Mononuclear cell (primary cell): ENCODE data around the gene RNPEPL1. TPM values are rescaled to one million over a fixed set of nuclear protein-coding genes. Genes with fewer than 3 reads are reported as not detected.
"Not testable (repeated sequence)": the region's sequence is repeated elsewhere in the genome, so short reads cannot be mapped to it uniquely, and the experiment has no call there.

Source experiments
- H3K27me3 ChIP-seq: 2 replicates; pipeline ENCODE4 v1.6.0; 2011; ENCODE audit warnings: low read length, control low read depth; ENCODE audit not compliant: insufficient read depth
- H3K4me1 ChIP-seq: 2 replicates; pipeline ENCODE4 v1.5.1; 2011; ENCODE audit warnings: mild to moderate bottlenecking, low read length, control low read depth; ENCODE audit not compliant: insufficient read depth
- H3K4me3 ChIP-seq: 2 replicates; pipeline ENCODE4 v1.5.1; 2011; ENCODE audit warnings: mild to moderate bottlenecking, low read length, moderate library complexity
- H3K9me3 ChIP-seq: 2 replicates; pipeline ENCODE4 v1.5.1; 2011; ENCODE audit warnings: low read depth, mild to moderate bottlenecking, control low read depth, low read length
- total RNA-seq: library from RNA; depleted of rRNA; stranded (reverse); fragments of >200 nt; gene quantifications from one replicate; pipeline ENCODE4 v1.2.3, GENCODE V29; 2012

RNPEPL1 gene
- total RNA-seq, 1 donor = 41.1 TPM

- Histone ChIP-seq H3K4me3 (no peak overlapping the region), H3K4me1 (no peaks in the 10 kb centered on the region), H3K27me3 (no peaks in the 10 kb centered on the region), H3K9me3 (no peaks in the 10 kb centered on the region)
These were observed 37.8 kb downstream of the RNPEPL1 start for GRCh38 chr2:240605867-240606743.

- Histone ChIP-seq H3K9me3 (no peaks in the 10 kb centered on the region), H3K27me3 (no peaks in the 10 kb centered on the region), H3K4me3 (no peak overlapping the region), H3K4me1 (peaks cover 23% of the 10 kb centered on the region)
These were observed 43.4 kb downstream of the RNPEPL1 start for GRCh38 chr2:240611601-240612210.

GRCh38 chr2:240613781-240614180, 45.5 kb downstream of the RNPEPL1 start:
- Histone ChIP-seq H3K4me1 (peaks cover 23% of the 10 kb centered on the region), H3K9me3 (no peaks in the 10 kb centered on the region), H3K4me3 (no peak overlapping the region), H3K27me3 (no peaks in the 10 kb centered on the region)

- H3K27me3 ChIP-seq = no peaks in the 10 kb centered on the region
- no peak overlapping the region for H3K4me3 ChIP-seq
- H3K9me3 ChIP-seq = no peaks in the 10 kb centered on the region
- peaks cover 23% of the 10 kb centered on the region for H3K4me1 ChIP-seq
These were observed 46.1 kb downstream of the RNPEPL1 start for GRCh38 chr2:240614391-240614790.

GRCh38 chr2:240615396-240615795, 47.1 kb downstream of the RNPEPL1 start:
- no peaks in the 10 kb centered on the region for H3K27me3 ChIP-seq
- H3K4me1 ChIP-seq = peaks cover 26% of the 10 kb centered on the region
- H3K9me3 ChIP-seq = no peaks in the 10 kb centered on the region

GRCh38 chr2:240615820-240616547, 47.7 kb downstream of the RNPEPL1 start:
- no peaks in the 10 kb centered on the region for H3K27me3 ChIP-seq
- peaks cover 32% of the 10 kb centered on the region for H3K4me1 ChIP-seq
- H3K4me3 ChIP-seq = no peak overlapping the region
- H3K9me3 ChIP-seq = no peaks in the 10 kb centered on the region

More at GRCh38 chr2:240615396-240615795, 47.1 kb downstream of the RNPEPL1 start:
- H3K4me3 ChIP-seq = no peak overlapping the region

- H3K27me3 ChIP-seq, H3K9me3 ChIP-seq, H3K4me3 ChIP-seq: not testable (repeated sequence)
- peaks cover 34% of the 10 kb centered on the region for H3K4me1 ChIP-seq
These were observed 48.8 kb downstream of the RNPEPL1 start for GRCh38 chr2:240616860-240617666.

- Histone ChIP-seq H3K9me3 (no peaks in the 10 kb centered on the region), H3K4me3 (no peak overlapping the region), H3K27me3 (no peaks in the 10 kb centered on the region), H3K4me1 (peaks cover 34% of the 10 kb centered on the region)
These were observed 50.5 kb downstream of the RNPEPL1 start for GRCh38 chr2:240618776-240619175.

- Histone ChIP-seq H3K27me3 (no peaks in the 10 kb centered on the region), H3K4me3 (no peak overlapping the region), H3K4me1 (peaks cover 42% of the 10 kb centered on the region), H3K9me3 (no peaks in the 10 kb centered on the region)
These were observed 51.3 kb downstream of the RNPEPL1 start for GRCh38 chr2:240619506-240620148.

GRCh38 chr2:240620149-240620731, 52.0 kb downstream of the RNPEPL1 start:
- peaks cover 48% of the 10 kb centered on the region for H3K4me1 ChIP-seq
- H3K4me3 ChIP-seq = no peak overlapping the region

GRCh38 chr2:240620859-240621258, 52.6 kb downstream of the RNPEPL1 start:
- Histone ChIP-seq H3K9me3 (no peaks in the 10 kb centered on the region), H3K4me3 (no peak overlapping the region), H3K27me3 (no peaks in the 10 kb centered on the region), H3K4me1 (peaks cover 54% of the 10 kb centered on the region)

More at GRCh38 chr2:240620149-240620731, 52.0 kb downstream of the RNPEPL1 start:
- Histone ChIP-seq H3K27me3 (no peaks in the 10 kb centered on the region), H3K9me3 (no peaks in the 10 kb centered on the region)

GRCh38 chr2:240622060-240622411, 53.8 kb downstream of the RNPEPL1 start:
- H3K9me3 ChIP-seq = no peaks in the 10 kb centered on the region
- peaks cover 66% of the 10 kb centered on the region for H3K4me1 ChIP-seq
- H3K4me3 ChIP-seq = no peak overlapping the region

GRCh38 chr2:240622531-240623235, 54.4 kb downstream of the RNPEPL1 start:
- H3K27me3 ChIP-seq = no peaks in the 10 kb centered on the region
- H3K4me1 ChIP-seq = peaks cover 72% of the 10 kb centered on the region
- no peaks in the 10 kb centered on the region for H3K9me3 ChIP-seq
- no peak overlapping the region for H3K4me3 ChIP-seq

More at GRCh38 chr2:240622060-240622411, 53.8 kb downstream of the RNPEPL1 start:
- H3K27me3 ChIP-seq = no peaks in the 10 kb centered on the region
